NB4 (cell line): ENCODE data around the gene INHBE.

Experiments used
- DNase-seq: peaks from one replicate; pipeline ENCODE4 v3.0.0; 2010; ENCODE audit warnings: low read depth
- H3K4me3 ChIP-seq: one replicate; pipeline ENCODE4 v1.5.1; 2011; ENCODE audit warnings: mild to moderate bottlenecking, low read depth, low read length, moderate library complexity
- CTCF ChIP-seq: IDR thresholded peaks from one replicate; pipeline ENCODE4 v1.5.1; 2012; ENCODE audit warnings: low read depth, low read length
- MAX ChIP-seq: IDR thresholded peaks from 2 replicates; pipeline ENCODE4 v1.6.1; 2011; ENCODE audit warnings: low read depth, low read length
- MYC ChIP-seq: IDR thresholded peaks from 2 replicates; pipeline ENCODE4 v1.6.1; 2011; ENCODE audit warnings: low read depth, low read length
- POLR2A ChIP-seq: IDR thresholded peaks from 2 replicates; pipeline ENCODE4 v1.6.1; 2011; ENCODE audit warnings: mild to moderate bottlenecking; ENCODE audit not compliant: insufficient read length; ENCODE audit errors: extremely low read depth

The INHBE gene

GRCh38 chr12:57487055-57487596, 32.0 kb downstream of the INHBE start:
- TF ChIP-seq CTCF (no peak), MAX (no peak), MYC (no peak), POLR2A (no peak)
- no peak overlapping the region for H3K4me3 ChIP-seq
- DNase-seq, result no peak

- TF ChIP-seq POLR2A, result peak; percentile 48
- peak; percentile 47 for TF ChIP-seq CTCF
- peak; percentile 58 for TF ChIP-seq MYC
- TF ChIP-seq MAX, result peak; percentile 65
- peak within 1 kb of the TSS; percentile 99 for H3K4me3 ChIP-seq
- peak; percentile 98 for DNase-seq
These were observed 32.7 kb downstream of the INHBE start, which contains the start of gene MARS1 for GRCh38 chr12:57487597-57488401. MARS1 (plus strand) TSS chr12:57488068; CDS start chr12:57488091, 23 bp downstream.

GRCh38 chr12:57488402-57489156, 33.5 kb downstream of the INHBE start:
- no peak for DNase-seq
- peak overlapping the region; percentile 99 for H3K4me3 ChIP-seq
- no peak for TF ChIP-seq POLR2A
- TF ChIP-seq MAX, result no peak
- no peak for TF ChIP-seq MYC
- TF ChIP-seq CTCF, result no peak

GRCh38 chr12:57489157-57489641, 34.1 kb downstream of the INHBE start:
- H3K4me3 ChIP-seq, result peak overlapping the region; percentile 99
- peak; percentile 23 for DNase-seq
- TF ChIP-seq POLR2A, result no peak

GRCh38 chr12:57490126-57490525, 35.0 kb downstream of the INHBE start:
- no peak for TF ChIP-seq MAX
- TF ChIP-seq POLR2A, result no peak
- TF ChIP-seq CTCF, result no peak
- TF ChIP-seq MYC, result no peak

More at GRCh38 chr12:57490126-57490525, 35.0 kb downstream of the INHBE start:
- DNase-seq, result no peak
- no peak overlapping the region for H3K4me3 ChIP-seq
